ENCODE data around the gene KCTD13. TPM values are rescaled to one million over a fixed set of nuclear protein-coding genes. Genes with fewer than 3 reads are reported as not detected.

Gene KCTD13
- total and polyA plus RNA-seq, 2 of the 8 experiments (the other 6 are each of a cell fraction or from before 2014, with no cell fraction given), result 9.2 to 10.8 TPM

- TF ChIP-seq ZNF274 (IDR thresholded peaks at IDR 0.05; ENCODE audit: borderline replicate concordance, extremely low read depth, low read length) (no peak), TBP (IDR thresholded peaks at IDR 0.05; ENCODE audit: low read depth, low read length) (no peak), RBBP5 (IDR thresholded peaks at IDR 0.05; ENCODE audit: borderline replicate concordance, low read depth, low read length) (no peak), CEBPB (IDR thresholded peaks at IDR 0.05; ENCODE audit: low read depth, low read length) (no peak), CBX8 (IDR thresholded peaks at IDR 0.05; ENCODE audit: borderline replicate concordance, low read depth, low read length) (no peak)
Observed at GRCh38 chr16:29913514-29913913, 12.5 kb downstream of the KCTD13 start (continued).

Measured in H1 (cell line).